A549 (cell line): ENCODE data around the gene SAMD8. TPM values are rescaled to one million over a fixed set of nuclear protein-coding genes. Genes with fewer than 3 reads are reported as not detected.

Source experiments
- ATAC-seq, 2 experiments: fragments of 200-7000 bp in 1 of 2; fragments of >200 bp in 1 of 2; cut with Nextera tagmentation in 1 of 2; cut with Tn5 transposase in 1 of 2; 3 replicates each; pipeline versions ENCODE4 v1.8.0 to v1.9.1; 2018 to 2020; ENCODE audit warnings: mild to moderate bottlenecking in 1 of 2, moderate library complexity in 1 of 2
- CTCF ChIA-PET: fragments of 300-600 bp; sonication (Branson Sonifier 250); formaldehyde crosslinking; extraction: SDS; loops from one replicate; lab custom pipeline; 2021; ENCODE audit warnings: antibody characterized with exemption, inconsistent platforms; lab: Yijun Ruan, JAX
- POLR2A ChIA-PET: fragments of 350-600 bp; formaldehyde crosslinking; extraction: SDS; loops from one replicate; lab custom pipeline; 2021; ENCODE audit warnings: antibody characterized with exemption, inconsistent platforms; lab: Yijun Ruan, JAX
- DNase-seq, 2 experiments: peaks; one replicate each; pipeline versions ENCODE4 v3.0.0 to v3.0.0-alpha.2; 2011 to 2016; ENCODE audit warnings: low read depth in 1 of 2, low spot score in 1 of 2
- FAIRE-seq: peaks from 2 replicates; lab custom pipeline; 2011; peaks lifted over from hg19 to GRCh38; lab: Jason Lieb, UNC
- H3K27ac ChIP-seq, 2 experiments: fragments of >200 bp; sonication (Bioruptor Twin); formaldehyde crosslinking; 3 replicates each; pipeline ENCODE4 v1.5.1; 2016 to 2017
- H3K4me1 ChIP-seq: fragments of >200 bp; sonication (Bioruptor Twin); formaldehyde crosslinking; 3 replicates; pipeline ENCODE4 v1.6.1; 2016
- H3K4me2 ChIP-seq: fragments of >200 bp; sonication (Bioruptor Twin); formaldehyde crosslinking; 3 replicates; pipeline ENCODE4 v1.6.1; 2016
- H3K4me3 ChIP-seq: fragments of >200 bp; sonication (Bioruptor Twin); formaldehyde crosslinking; 3 replicates; pipeline ENCODE4 v1.5.1; 2016
- H3K9me3 ChIP-seq: fragments of >200 bp; sonication (Bioruptor Twin); formaldehyde crosslinking; 3 replicates; pipeline ENCODE4 v1.6.1; 2016
- ATOH8 ChIP-seq: fragments of 250-450 bp; sonication (Bioruptor Pico); IDR thresholded peaks from 2 replicates; pipeline ENCODE4 v1.5.0; 2020; ENCODE audit warnings: low read depth, mild to moderate bottlenecking, moderate library complexity
- BCL3 ChIP-seq: fragments of >200 bp; sonication (Bioruptor Twin); formaldehyde crosslinking; IDR thresholded peaks from 3 replicates; pipeline ENCODE4 v1.6.1; 2016
- BHLHE40 ChIP-seq: IDR thresholded peaks from 2 replicates; pipeline ENCODE4 v1.6.1; 2012; ENCODE audit warnings: low read depth, low read length, inconsistent platforms
- CBX8 ChIP-seq: fragments of 200-600 bp; sonication (generic); IDR thresholded peaks from 2 replicates; pipeline ENCODE4 v1.6.1; 2016
- CEBPB ChIP-seq, 2 experiments: fragments of >200 bp in 1 of 2; sonication (Bioruptor Twin) in 1 of 2; formaldehyde crosslinking in 1 of 2; IDR thresholded peaks; 2 replicates each; pipeline ENCODE4 v1.6.1; 2012 to 2016
- CHD2 ChIP-seq: fragments of 150-350 bp; IDR thresholded peaks from 2 replicates; pipeline ENCODE4 v1.6.1; 2014; ENCODE audit warnings: low read length; ENCODE audit not compliant: partially characterized antibody
- EHMT2 ChIP-seq: fragments of 200-600 bp; sonication (generic); IDR thresholded peaks from 2 replicates; pipeline ENCODE4 v1.6.1; 2016; ENCODE audit warnings: antibody characterized with exemption, low read depth, mild to moderate bottlenecking, moderate library complexity
- FOSL2 ChIP-seq, 2 experiments: fragments of 450-650 bp in 1 of 2; fragments of >200 bp in 1 of 2; sonication (Bioruptor Twin) in 1 of 2; formaldehyde crosslinking; IDR thresholded peaks; 2 replicates each; pipeline versions ENCODE4 v1.5.0 to v1.6.1; 2016 to 2020; ENCODE audit warnings: mild to moderate bottlenecking in 1 of 2, moderate library complexity in 1 of 2
- FOXS1 ChIP-seq: fragments of 250-450 bp; sonication (Bioruptor Pico); IDR thresholded peaks from 2 replicates; pipeline ENCODE4 v1.5.0; 2020; ENCODE audit warnings: mild to moderate bottlenecking, moderate library complexity
- GATA3 ChIP-seq: IDR thresholded peaks from 2 replicates; pipeline ENCODE4 v1.6.1; 2012; ENCODE audit warnings: borderline replicate concordance
- HDAC2 ChIP-seq: fragments of 200-600 bp; sonication (generic); IDR thresholded peaks from 2 replicates; pipeline ENCODE4 v1.6.1; 2016
- HES2 ChIP-seq: fragments of >200 bp; sonication (Bioruptor Twin); formaldehyde crosslinking; IDR thresholded peaks from 2 replicates; pipeline ENCODE4 v1.6.1; 2016
- HOXA7 ChIP-seq: fragments of 250-450 bp; sonication (Bioruptor Pico); IDR thresholded peaks from 2 replicates; pipeline ENCODE4 v1.5.0; 2020; ENCODE audit warnings: mild to moderate bottlenecking, moderate library complexity
- HOXB13 ChIP-seq: fragments of 250-450 bp; sonication (Bioruptor Pico); IDR thresholded peaks from 2 replicates; pipeline ENCODE4 v1.5.0; 2020; ENCODE audit warnings: low read depth, mild to moderate bottlenecking, moderate library complexity
- HOXB5 ChIP-seq: fragments of 250-450 bp; sonication (Bioruptor Pico); IDR thresholded peaks from 2 replicates; pipeline ENCODE4 v1.5.0; 2020; ENCODE audit warnings: mild to moderate bottlenecking, moderate library complexity
- MAZ ChIP-seq: fragments of 150-350 bp; IDR thresholded peaks from 2 replicates; pipeline ENCODE4 v1.6.1; 2014; ENCODE audit warnings: antibody characterized with exemption, low read depth, low read length, borderline replicate concordance
- POLR2A ChIP-seq: IDR thresholded peaks from 2 replicates; pipeline ENCODE4 v1.6.1; 2012; ENCODE audit warnings: mild to moderate bottlenecking, low read length
- POLR2AphosphoS2 ChIP-seq: conservative IDR thresholded peaks from 2 replicates; pipeline ENCODE4 v1.6.1; 2012; ENCODE audit warnings: low read length, improper control_type of control experiment, inconsistent platforms
- REST ChIP-seq: fragments of 200-600 bp; sonication (generic); IDR thresholded peaks from 2 replicates; pipeline ENCODE4 v1.6.1; 2016; ENCODE audit warnings: antibody characterized with exemption, mild to moderate bottlenecking, moderate library complexity
- RFX5 ChIP-seq: fragments of 450-650 bp; IDR thresholded peaks from 2 replicates; pipeline ENCODE4 v1.7.1; 2014; ENCODE audit warnings: antibody characterized with exemption, mild to moderate bottlenecking, moderate library complexity
- SMC3 ChIP-seq: fragments of >200 bp; sonication (Bioruptor Twin); formaldehyde crosslinking; IDR thresholded peaks from 3 replicates; pipeline ENCODE4 v1.6.1; 2018; ENCODE audit warnings: inconsistent platforms
- TFCP2L1 ChIP-seq: fragments of 250-450 bp; sonication (Bioruptor Pico); IDR thresholded peaks from 2 replicates; pipeline ENCODE4 v1.5.0; 2021; ENCODE audit warnings: mild to moderate bottlenecking
- USF2 ChIP-seq: fragments of 450-650 bp; IDR thresholded peaks from 2 replicates; pipeline ENCODE4 v1.6.1; 2014; ENCODE audit warnings: antibody characterized with exemption
- WGBS: methylation state at CpG from one replicate; pipeline ENCODE4 v1.1.6; 2017; ENCODE audit errors: missing lambda C conversion rate; 5-methylcytosine and 5-hydroxymethylcytosine counted together
- polyA plus RNA-seq, 4 experiments: library from polyadenylated mRNA; depleted of rRNA in 3 of 4; stranded (reverse); fragments of >200 nt; fragmentation: RNase III in 1 of 4; extraction: RNeasy Plus Mini Kit Qiagen cat#74134 plus additional on column Dnase treatment in 1 of 4; gene quantifications; 2 replicates in 3 of 4; 3 replicates in 1 of 4; pipeline ENCODE4 v1.2.3, GENCODE V29; 2011 to 2017

The SAMD8 gene
- polyA plus RNA-seq, 2 of the 4 experiments (the other 2 are of a cell fraction) = 10.9 to 27.9 TPM

- TF ChIP-seq ATOH8 (CRISPR knock-in tag) = no peak
- TF ChIP-seq POLR2AphosphoS2 = no peak
- no peak for TF ChIP-seq POLR2A
- TF ChIP-seq GATA3 = no peak
- TF ChIP-seq SMC3 = peak; percentile 93
- TF ChIP-seq TFCP2L1 (CRISPR knock-in tag) = 0 out of 2 replicates have a peak, but pooled peaks have one; percentile 18
- no peak for TF ChIP-seq HES2
- no peak for TF ChIP-seq REST
- TF ChIP-seq CEBPB (IDR thresholded peaks at IDR 0.05) = no peak
Observed at GRCh38 chr10:75099952-75100763, 11.3 kb upstream of the SAMD8 start (continued).

GRCh38 chr10:75100764-75101291 is 10.6 kb upstream of the SAMD8 start:
- DNase-seq (no peak), FAIRE-seq (no peak), ATAC-seq (peak in 1 of 2 experiments; percentile 3; a peak in 1 of 6 replicates)
- ChIA-PET CTCF (interaction anchor here (0.9 to 16.8 kb wide), 20 partner anchors 9 to 1021 kb away, joined by 3 to 210 read pairs (median 4); partner anchors contain the start of genes COMTD1 and SAMD8), POLR2A (no interaction called here)
- TF ChIP-seq BHLHE40 (no peak), CBX8 (no peak), HOXB13 (CRISPR knock-in tag) (no peak)
- H3K9me3 ChIP-seq = no peaks in the 10 kb centered on the region
- WGBS = 65% methylated on average over 4 of the region's 4 CpGs
- H3K4me3 ChIP-seq = no peak overlapping the region
- H3K27ac ChIP-seq = no peak overlapping the region
- H3K4me2 ChIP-seq = no peak overlapping the region
- no peaks in the 10 kb centered on the region; the same call in 2 of the 3 replicates for H3K4me1 ChIP-seq

GRCh38 chr10:75101416-75102251 is 9.8 kb upstream of the SAMD8 start:
- no peak overlapping the region for H3K4me2 ChIP-seq
- TF ChIP-seq BCL3 (no peak), HOXB13 (CRISPR knock-in tag) (no peak), FOXS1 (CRISPR knock-in tag) (no peak), HOXB5 (CRISPR knock-in tag) (no peak), SMC3 (no peak), HES2 (no peak), HOXA7 (CRISPR knock-in tag) (no peak), HDAC2 (no peak), RFX5 (no peak), CHD2 (no peak), EHMT2 (no peak), MAZ (no peak), CEBPB (IDR thresholded peaks at IDR 0.05) (no peak), USF2 (no peak), FOSL2 (IDR thresholded peaks at IDR 0.05) (no peak), FOSL2 (CRISPR knock-in tag; IDR thresholded peaks at IDR 0.05) (no peak)

More at GRCh38 chr10:75101416-75102251, 9.8 kb upstream of the SAMD8 start:
- H3K27ac ChIP-seq = no peak overlapping the region
- ATAC-seq (no peak), DNase-seq (no peak), FAIRE-seq (no peak)
- ChIA-PET POLR2A (no interaction called here), CTCF (interaction anchor here (1.2 to 16.8 kb wide), 11 partner anchors 8 to 1253 kb away, joined by 3 to 210 read pairs (median 7); partner anchors contain the start of genes COMTD1 and SAMD8)
- H3K4me1 ChIP-seq = no peaks in the 10 kb centered on the region; the same call in 2 of the 3 replicates
- WGBS = 87% methylated on average over 12 of the region's 12 CpGs
- no peak overlapping the region for H3K4me3 ChIP-seq
- no peaks in the 10 kb centered on the region for H3K9me3 ChIP-seq
